SH-SY5Y (cell line): ENCODE measurements around the gene PABPN1L.

Source experiments
- GATA2 ChIP-seq: IDR thresholded peaks from 2 replicates; pipeline ENCODE4 v1.6.1; 2011; ENCODE audit warnings: mild to moderate bottlenecking, low read depth, low read length
- GATA3 ChIP-seq: IDR thresholded peaks from 2 replicates; pipeline ENCODE4 v1.6.1; 2011; ENCODE audit warnings: low read depth, mild to moderate bottlenecking, low read length, moderate library complexity

DNA sequence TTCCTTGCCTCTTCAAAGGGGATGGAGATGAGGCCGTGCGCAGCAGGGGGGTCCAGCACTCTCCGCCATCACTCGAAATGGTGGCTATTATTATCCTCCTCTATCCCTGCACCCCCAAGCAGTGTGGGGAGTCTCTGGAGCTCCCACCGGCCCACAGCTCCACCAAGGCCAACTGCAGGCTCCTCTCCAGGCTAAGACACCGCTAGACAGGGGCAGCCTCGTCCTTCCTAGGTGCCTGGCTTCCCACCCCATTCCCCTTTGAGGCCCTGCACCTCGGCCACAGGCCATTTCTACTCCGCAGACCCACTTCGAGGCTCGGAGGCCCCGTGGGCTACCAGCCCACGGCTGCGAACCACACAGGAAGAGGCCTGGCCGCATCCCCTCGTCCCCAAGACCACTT, 39.6 kb upstream of the PABPN1L start:
- TF ChIP-seq GATA2 = no peak
- TF ChIP-seq GATA3 = no peak
